H1 (cell line): ENCODE measurements around the gene PROZ. TPM values are rescaled to one million over a fixed set of nuclear protein-coding genes. Genes with fewer than 3 reads are reported as not detected.

ENCODE experiments used
- CTCF ChIA-PET: fragments of 300-600 bp; sonication (Branson Sonifier 250); formaldehyde crosslinking; loops from one replicate; lab custom pipeline; 2021; ENCODE audit not compliant: partially characterized antibody; lab: Charles Lee
- POLR2A ChIA-PET: fragments of 300-600 bp; sonication (Branson Sonifier 250); formaldehyde crosslinking; loops from one replicate; lab custom pipeline; 2021; ENCODE audit warnings: inconsistent platforms; ENCODE audit not compliant: partially characterized antibody; lab: Charles Lee
- DNase-seq, 2 experiments: peaks; one replicate each; pipeline versions ENCODE4 v3.0.0 to v3.0.0-alpha.2; 2010 to 2022; ENCODE audit warnings: low spot score in 2 of 2, low read depth in 1 of 2, mixed read lengths in 1 of 2
- FAIRE-seq: peaks from 2 replicates; lab custom pipeline; 2011; peaks lifted over from hg19 to GRCh38; lab: Jason Lieb, UNC
- H2AFZ ChIP-seq: 2 replicates; pipeline ENCODE4 v1.8.1; 2012; ENCODE audit warnings: low read length, inconsistent platforms
- H2AK5ac ChIP-seq: 2 replicates; pipeline ENCODE4 v1.6.1; 2013; ENCODE audit warnings: low read depth, low read length
- H2BK120ac ChIP-seq: replicated peaks from 2 replicates; pipeline ENCODE3; 2013; ENCODE audit warnings: low read depth, low read length, inconsistent platforms
- H2BK12ac ChIP-seq: 2 replicates; pipeline ENCODE4 v1.6.1; 2013; ENCODE audit warnings: low read depth, low read length
- H2BK15ac ChIP-seq: 2 replicates; pipeline ENCODE4 v1.6.1; 2013; ENCODE audit warnings: low read length
- H2BK20ac ChIP-seq: 2 replicates; pipeline ENCODE4 v1.6.1; 2013; ENCODE audit warnings: low read length
- H2BK5ac ChIP-seq: 2 replicates; pipeline ENCODE4 v1.6.1; 2013; ENCODE audit warnings: low read depth, low read length
- H3K14ac ChIP-seq: 2 replicates; pipeline ENCODE4 v1.6.1; 2013; ENCODE audit warnings: inconsistent platforms; ENCODE audit not compliant: insufficient read length
- H3K18ac ChIP-seq: 2 replicates; pipeline ENCODE4 v1.6.1; 2013; ENCODE audit warnings: low read length; ENCODE audit errors: extremely low read depth
- H3K23ac ChIP-seq: 2 replicates; pipeline ENCODE4 v1.6.1; 2013; ENCODE audit warnings: inconsistent platforms; ENCODE audit not compliant: insufficient read length
- H3K23me2 ChIP-seq: 2 replicates; pipeline ENCODE4 v1.6.1; 2013; ENCODE audit warnings: low read depth, low read length
- H3K27ac ChIP-seq: 2 replicates; pipeline ENCODE4 v1.6.1; 2011; ENCODE audit warnings: low read depth, low read length, inconsistent platforms
- H3K27me3 ChIP-seq, 4 experiments: replicated peaks in 1 of 4; 1 replicate in 1 of 4; 2 replicates in 3 of 4; pipeline versions ENCODE4 v1.6.1 to v1.8.1; 2011 to 2013; ENCODE audit warnings: low read length in 3 of 4, mild to moderate bottlenecking in 3 of 4, inconsistent platforms in 2 of 4, mixed read lengths in 2 of 4, moderate library complexity in 1 of 4; ENCODE audit not compliant: control insufficient read depth in 3 of 4, insufficient read depth in 3 of 4; ENCODE audit errors: extremely low read depth in 1 of 4
- H3K36me3 ChIP-seq, 4 experiments: 2 replicates each; pipeline versions ENCODE4 v1.6.1 to v1.8.1; 2011 to 2013; ENCODE audit warnings: mild to moderate bottlenecking in 4 of 4, low read length in 3 of 4, moderate library complexity in 2 of 4, control low read depth in 1 of 4, inconsistent platforms in 1 of 4; ENCODE audit not compliant: insufficient read depth in 4 of 4, control insufficient read depth in 2 of 4
- H3K4ac ChIP-seq: replicated peaks from 2 replicates; pipeline ENCODE3; 2013; ENCODE audit warnings: low read length, low read depth, mixed read lengths, inconsistent platforms; ENCODE audit not compliant: insufficient read length
- H3K4me1 ChIP-seq, 4 experiments: replicated peaks in 1 of 4; 1 replicate in 1 of 4; 2 replicates in 3 of 4; pipeline versions ENCODE4 v1.6.1 to v1.8.1; 2011 to 2013; ENCODE audit warnings: low read length in 3 of 4, inconsistent platforms in 2 of 4, mixed read lengths in 1 of 4; ENCODE audit not compliant: insufficient read depth in 4 of 4, control insufficient read depth in 3 of 4
- H3K4me2 ChIP-seq, 2 experiments: 2 replicates each; pipeline versions ENCODE4 v1.6.1 to v1.8.1; 2011 to 2013; ENCODE audit warnings: low read depth in 2 of 2, low read length in 2 of 2, control low read depth in 1 of 2, inconsistent platforms in 1 of 2, mild to moderate bottlenecking in 1 of 2; ENCODE audit not compliant: insufficient read depth in 1 of 2
- H3K4me3 ChIP-seq, 4 experiments: fragments of 200-600, 300-600 bp in 1 of 4; sonication (generic), shearing (Covaris generic), sonication (Bioruptor Twin) in 1 of 4; 2 replicates each; pipeline versions ENCODE4 v1.5.1 to v1.8.1; 2011 to 2016; ENCODE audit warnings: low read length in 4 of 4, low read depth in 3 of 4, control low read depth in 2 of 4, inconsistent platforms in 2 of 4, mild to moderate bottlenecking in 2 of 4, mixed read lengths in 1 of 4, moderate library complexity in 1 of 4; ENCODE audit not compliant: insufficient read depth in 2 of 4; ENCODE audit errors: extremely low read depth in 1 of 4
- H3K56ac ChIP-seq: replicated peaks from 2 replicates; pipeline ENCODE3; 2013; ENCODE audit warnings: low read depth, mild to moderate bottlenecking, mixed read lengths, low read length, inconsistent platforms; ENCODE audit not compliant: insufficient read length
- H3K79me1 ChIP-seq: 2 replicates; pipeline ENCODE4 v1.6.1; 2013; ENCODE audit warnings: low read depth, low read length, control low read depth
- H3K79me2 ChIP-seq, 2 experiments: 2 replicates each; pipeline versions ENCODE4 v1.6.1 to v1.8.1; 2012 to 2013; ENCODE audit warnings: low read length in 2 of 2, mild to moderate bottlenecking in 2 of 2, inconsistent platforms in 1 of 2; ENCODE audit not compliant: insufficient read depth in 2 of 2, control insufficient read depth in 1 of 2
- H3K9ac ChIP-seq, 4 experiments: replicated peaks in 1 of 4; 1 replicate in 1 of 4; 2 replicates in 3 of 4; pipeline versions ENCODE4 v1.6.1 to v1.8.1; 2011 to 2013; ENCODE audit warnings: low read depth in 3 of 4, low read length in 3 of 4, control low read depth in 2 of 4, mild to moderate bottlenecking in 2 of 4, moderate library complexity in 2 of 4, inconsistent platforms in 1 of 4; ENCODE audit errors: extremely low read depth in 1 of 4
- H3K9me3 ChIP-seq, 2 experiments: 2 replicates each; pipeline versions ENCODE4 v1.6.1 to v1.8.1; 2012 to 2013; ENCODE audit warnings: mild to moderate bottlenecking in 2 of 2, moderate library complexity in 2 of 2, control low read depth in 1 of 2, inconsistent platforms in 1 of 2, low read depth in 1 of 2, low read length in 1 of 2, mixed read lengths in 1 of 2; ENCODE audit not compliant: insufficient read depth in 2 of 2
- H4K20me1 ChIP-seq, 2 experiments: replicated peaks in 1 of 2; 2 replicates each; pipeline versions ENCODE3 to v1.8.1; 2011 to 2013; ENCODE audit warnings: inconsistent platforms in 2 of 2, low read length in 2 of 2, mild to moderate bottlenecking in 1 of 2; ENCODE audit not compliant: insufficient read depth in 2 of 2, control insufficient read depth in 1 of 2
- H4K5ac ChIP-seq: 2 replicates; pipeline ENCODE4 v1.6.1; 2013; ENCODE audit warnings: low read length, low read depth, mixed read lengths, inconsistent platforms; ENCODE audit not compliant: insufficient read length
- H4K8ac ChIP-seq: 2 replicates; pipeline ENCODE4 v1.8.0; 2013; ENCODE audit warnings: mild to moderate bottlenecking, moderate library complexity, low read length, inconsistent platforms; ENCODE audit not compliant: insufficient read depth; ENCODE audit errors: extremely low read depth
- H4K91ac ChIP-seq: replicated peaks from 2 replicates; pipeline ENCODE3; 2013; ENCODE audit warnings: low read length, mixed read lengths, inconsistent platforms; ENCODE audit not compliant: insufficient read length
- GTF2F1 ChIP-seq: IDR thresholded peaks from 2 replicates; pipeline ENCODE4 v1.6.1; 2012; ENCODE audit warnings: low read depth, low read length, improper control_type of control experiment, borderline replicate concordance
- TCF12 ChIP-seq: IDR thresholded peaks from 2 replicates; pipeline ENCODE4 v1.6.1; 2011; ENCODE audit warnings: low read depth, mild to moderate bottlenecking, low read length
- WGBS, 2 experiments: shearing (Covaris generic) in 1 of 2; methylation state at CpG; one replicate each; pipeline versions ENCODE4 v1.1.6 to v1.1.7; 2013 to 2015; ENCODE audit warnings: low lambda C conversion rate in 2 of 2, mixed read lengths in 2 of 2, inconsistent platforms in 1 of 2, low coverage in 1 of 2, missing lambda C conversion rate in 1 of 2; ENCODE audit not compliant: insufficient replicate concordance in 2 of 2, insufficient coverage in 1 of 2, insufficient read length in 1 of 2; ENCODE audit errors: extremely low coverage in 1 of 2, missing lambda C conversion rate in 1 of 2; 5-methylcytosine and 5-hydroxymethylcytosine counted together
- polyA plus RNA-seq, 7 experiments: library from polyadenylated mRNA; depleted of rRNA in 3 of 7; stranded (reverse) in 5 of 7; unstranded in 2 of 7; fragments of >200 nt in 5 of 7; fragments of 200-250 nt in 2 of 7; gene quantifications; 1 replicate in 5 of 7; 2 replicates in 1 of 7; 4 replicates in 1 of 7; pipeline versions ENCODE4 v1.2.1 to v1.2.3, GENCODE V29; 2011 to 2013; ENCODE audit warnings: missing spikeins in 2 of 7, mixed read lengths in 2 of 7
- total RNA-seq: library from RNA; stranded (reverse); fragmentation: NEBNext Ultra II Directional; extraction: Animal tissue kit (Norgen Biotek cat#: 25700); gene quantifications from 2 replicates; pipeline ENCODE4 v1.2.1, GENCODE V29; 2021
- TF ChIP-seq, protein P1 (sequence below): IDR thresholded peaks from 2 replicates; pipeline ENCODE4 v1.6.1; 2012; ENCODE audit warnings: inconsistent platforms
- TF ChIP-seq, protein P2 (sequence below): IDR thresholded peaks from 2 replicates; pipeline ENCODE4 v1.6.1; 2011; ENCODE audit warnings: low read length, improper control_type of control experiment
- TF ChIP-seq, protein P3 (sequence below): IDR thresholded peaks from 2 replicates; pipeline ENCODE4 v1.6.1; 2011; ENCODE audit warnings: low read depth, mild to moderate bottlenecking, low read length; ENCODE audit not compliant: insufficient read depth

PROZ gene
- total and polyA plus RNA-seq, 2 of the 8 experiments (the other 6 are each of a cell fraction or from before 2014, with no cell fraction given) = not detected

DNA sequence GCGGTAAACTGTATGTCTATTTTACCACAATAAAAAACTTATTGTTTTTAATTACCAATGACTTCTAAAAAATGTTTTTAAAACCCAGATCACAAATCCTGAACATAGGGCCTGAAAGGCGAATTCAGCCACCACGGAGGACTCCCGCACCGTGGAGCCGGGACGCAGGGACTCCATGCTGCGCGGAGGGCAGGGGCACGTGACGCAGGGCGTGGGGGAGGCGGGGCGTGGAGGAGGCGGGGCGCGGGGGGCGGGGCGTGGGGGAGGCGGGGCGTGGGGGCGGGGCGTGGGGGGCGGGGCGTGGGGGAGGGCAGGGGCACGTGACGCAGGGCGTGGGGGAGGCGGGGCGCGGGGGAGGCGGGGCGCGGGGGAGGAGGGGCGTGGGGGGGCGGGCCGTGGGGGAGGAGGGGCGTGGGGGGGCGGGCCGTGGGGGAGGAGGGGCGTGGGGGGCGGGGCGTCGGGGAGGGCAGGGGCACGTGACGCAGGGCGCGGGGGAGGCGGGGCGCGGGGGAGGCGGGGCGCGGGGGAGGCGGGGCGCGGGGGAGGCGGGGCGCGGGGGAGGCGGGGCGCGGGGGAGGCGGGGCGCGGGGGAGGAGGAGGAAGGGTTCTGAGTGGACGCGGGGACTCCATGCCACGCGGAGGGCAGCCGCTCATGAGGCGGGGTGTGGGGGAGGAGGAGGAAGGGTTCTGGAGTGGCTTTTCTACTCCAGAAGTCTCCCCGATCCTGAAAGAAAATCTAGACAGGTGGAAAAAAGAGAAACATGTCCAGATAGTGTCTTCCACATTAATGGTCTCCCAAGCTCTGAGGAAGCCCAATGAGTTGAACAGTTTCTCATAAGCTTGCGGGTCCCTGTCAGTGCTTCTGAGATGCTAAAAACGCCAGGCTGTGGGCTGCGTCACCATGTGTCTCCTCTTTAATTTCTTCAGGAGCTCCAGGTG is 4.4 kb upstream of the PROZ start:
- no peak overlapping the region for H3K23ac ChIP-seq
- no peak overlapping the region for H3K14ac ChIP-seq
- peak in 1 of 2 experiments; percentile 71 for DNase-seq
- ChIA-PET POLR2A (interaction anchor here (1.0 to 1.1 kb wide), 2 partner anchors 12 to 25 kb away, joined by 3 to 5 read pairs; no protein-coding TSS in a partner anchor), CTCF (interaction anchor here (0.7 to 1.1 kb wide), 2 partner anchors 38 kb away, joined by 3 read pairs; no protein-coding TSS in a partner anchor)
- H4K8ac ChIP-seq = peak overlapping the region; percentile 45; the same call in 1 of the 2 replicates
- TF ChIP-seq, protein P1, sequence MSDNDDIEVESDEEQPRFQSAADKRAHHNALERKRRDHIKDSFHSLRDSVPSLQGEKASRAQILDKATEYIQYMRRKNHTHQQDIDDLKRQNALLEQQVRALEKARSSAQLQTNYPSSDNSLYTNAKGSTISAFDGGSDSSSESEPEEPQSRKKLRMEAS = peak; percentile 20; the same call in 1 of the 2 replicates
- TF ChIP-seq GTF2F1 (no peak), TCF12 (no peak)
- TF ChIP-seq, protein P2, sequence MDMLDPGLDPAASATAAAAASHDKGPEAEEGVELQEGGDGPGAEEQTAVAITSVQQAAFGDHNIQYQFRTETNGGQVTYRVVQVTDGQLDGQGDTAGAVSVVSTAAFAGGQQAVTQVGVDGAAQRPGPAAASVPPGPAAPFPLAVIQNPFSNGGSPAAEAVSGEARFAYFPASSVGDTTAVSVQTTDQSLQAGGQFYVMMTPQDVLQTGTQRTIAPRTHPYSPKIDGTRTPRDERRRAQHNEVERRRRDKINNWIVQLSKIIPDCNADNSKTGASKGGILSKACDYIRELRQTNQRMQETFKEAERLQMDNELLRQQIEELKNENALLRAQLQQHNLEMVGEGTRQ = peak; percentile 79
- TF ChIP-seq, protein P3, sequence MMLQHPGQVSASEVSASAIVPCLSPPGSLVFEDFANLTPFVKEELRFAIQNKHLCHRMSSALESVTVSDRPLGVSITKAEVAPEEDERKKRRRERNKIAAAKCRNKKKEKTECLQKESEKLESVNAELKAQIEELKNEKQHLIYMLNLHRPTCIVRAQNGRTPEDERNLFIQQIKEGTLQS = peak; percentile 75
- FAIRE-seq = no peak
- H2BK12ac ChIP-seq = no peak overlapping the region
- H4K20me1 ChIP-seq = no peaks in the 10 kb centered on the region
- peak overlapping the region; percentile 93 to 98 for H3K4me2 ChIP-seq
- H3K4ac ChIP-seq = no peak overlapping the region
- H3K79me2 ChIP-seq = no peaks in the 10 kb centered on the region
- no peak overlapping the region for H3K56ac ChIP-seq
- no peak overlapping the region for H2BK20ac ChIP-seq
- H3K4me1 ChIP-seq = peaks cover 0 to 18% (median 8%) of the 10 kb centered on the region in 4 experiments; a peak in 6 of 7 replicates
- peaks cover 7 to 22% (median 20%) of the 10 kb centered on the region in 4 experiments; a peak in 6 of 7 replicates for H3K27me3 ChIP-seq
- H2AK5ac ChIP-seq = peak overlapping the region; percentile 97; the same call in 1 of the 2 replicates
- peak overlapping the region in 1 of 4 experiments; percentile 29; a peak in 1 of 7 replicates for H3K9ac ChIP-seq
- peak overlapping the region; percentile 76; the same call in 1 of the 2 replicates for H2AFZ ChIP-seq
- H4K5ac ChIP-seq = no peak overlapping the region
- peak overlapping the region; percentile 72; the same call in 1 of the 2 replicates for H2BK15ac ChIP-seq
- H3K18ac ChIP-seq = no peak overlapping the region
- no peak overlapping the region for H2BK120ac ChIP-seq
- no peaks in the 10 kb centered on the region for H3K79me1 ChIP-seq
- no peak overlapping the region for H4K91ac ChIP-seq
- no peak overlapping the region for H3K27ac ChIP-seq
- H2BK5ac ChIP-seq = no peak overlapping the region
- peaks cover 10% of the 10 kb centered on the region for H3K23me2 ChIP-seq
- WGBS, 2 experiments = 21% methylated on average over 16 of the region's 76 CpGs; no CpG with 5 or more reads in 1 of the 2 experiments
- peak overlapping the region; percentile 35 to 71 (median 61) for H3K4me3 ChIP-seq
- no peaks in the 10 kb centered on the region for H3K9me3 ChIP-seq
- no peaks in the 10 kb centered on the region for H3K36me3 ChIP-seq
